Measurements from ENCODE around the gene RING1. TPM values are rescaled to one million over a fixed set of nuclear protein-coding genes. Genes with fewer than 3 reads are reported as not detected.

The RING1 gene
- polyA plus RNA-seq, 1 experiment, result 36.6 TPM

DNA sequence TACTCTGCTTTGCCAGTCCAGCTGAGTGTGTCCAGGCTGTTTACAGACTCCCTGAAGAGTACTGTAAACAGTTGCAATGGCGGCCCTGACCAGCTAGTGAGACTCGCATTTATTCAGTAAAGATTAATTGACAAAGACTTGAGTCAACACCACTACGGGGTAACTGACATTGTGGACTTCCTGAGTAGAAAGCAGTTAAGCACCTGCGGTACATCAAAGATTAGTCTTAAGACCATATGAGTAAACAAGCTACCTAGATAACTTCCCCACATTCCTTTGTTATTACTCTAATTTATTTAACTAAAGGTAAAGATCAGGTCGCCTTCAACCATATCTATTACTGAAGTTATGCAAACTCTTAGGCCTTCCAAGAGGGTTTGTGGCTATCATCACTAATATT is 50.7 kb downstream of the RING1 start:
- TF ChIP-seq, protein P1, sequence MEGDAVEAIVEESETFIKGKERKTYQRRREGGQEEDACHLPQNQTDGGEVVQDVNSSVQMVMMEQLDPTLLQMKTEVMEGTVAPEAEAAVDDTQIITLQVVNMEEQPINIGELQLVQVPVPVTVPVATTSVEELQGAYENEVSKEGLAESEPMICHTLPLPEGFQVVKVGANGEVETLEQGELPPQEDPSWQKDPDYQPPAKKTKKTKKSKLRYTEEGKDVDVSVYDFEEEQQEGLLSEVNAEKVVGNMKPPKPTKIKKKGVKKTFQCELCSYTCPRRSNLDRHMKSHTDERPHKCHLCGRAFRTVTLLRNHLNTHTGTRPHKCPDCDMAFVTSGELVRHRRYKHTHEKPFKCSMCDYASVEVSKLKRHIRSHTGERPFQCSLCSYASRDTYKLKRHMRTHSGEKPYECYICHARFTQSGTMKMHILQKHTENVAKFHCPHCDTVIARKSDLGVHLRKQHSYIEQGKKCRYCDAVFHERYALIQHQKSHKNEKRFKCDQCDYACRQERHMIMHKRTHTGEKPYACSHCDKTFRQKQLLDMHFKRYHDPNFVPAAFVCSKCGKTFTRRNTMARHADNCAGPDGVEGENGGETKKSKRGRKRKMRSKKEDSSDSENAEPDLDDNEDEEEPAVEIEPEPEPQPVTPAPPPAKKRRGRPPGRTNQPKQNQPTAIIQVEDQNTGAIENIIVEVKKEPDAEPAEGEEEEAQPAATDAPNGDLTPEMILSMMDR (IDR thresholded peaks at IDR 0.05; ENCODE audit: insufficient read depth, low read depth, low read length), result no peak
- no peak for DNase-seq (ENCODE audit: low read depth)
- Histone ChIP-seq H3K27me3 (ENCODE audit: control insufficient read depth, insufficient read depth, low read length) (no peaks in the 10 kb centered on the region), H3K4me3 (ENCODE audit: low read depth, low read length) (no peak overlapping the region), H3K36me3 (ENCODE audit: control insufficient read depth, insufficient read depth, low read length) (peaks cover 4% of the 10 kb centered on the region)
- ChIA-PET POLR2A (no interaction called here), CTCF (interaction anchor here (0.6 to 1.2 kb wide), 3 partner anchors 62 to 895 kb away, joined by 3 read pairs; no protein-coding TSS in a partner anchor)

Small RNAs within 50 kb of the gene (small RNA-seq; reads per million reads assigned to genes)
- gene MIR219A1 (ENCODE audit: insufficient read length, low read depth, low replicate concordance) (2.1 reads per million, percentile 10 among the genes with 10 or more reads in this experiment), gene RNY4P10 (ENCODE audit: insufficient read length, low read depth, low replicate concordance) (not detected)

Other genes with a start within 250 kb of the RING1 start
- gene BRD2, start 239.9 kb upstream of the RING1 start, polyA plus RNA-seq (2011; rRNA removed), result 110 and 128 TPM in 2 replicates
- gene HLA-DOA, start 198.9 kb upstream of the RING1 start, polyA plus RNA-seq (2011; rRNA removed), result not detected in 2 replicates
- 11.2 and 12.1 TPM in 2 replicates for gene HLA-DPA1, start 134.9 kb upstream of the RING1 start, polyA plus RNA-seq (2011; rRNA removed)
- 8.2 and 11.2 TPM in 2 replicates for gene HLA-DPB1, start 132.5 kb upstream of the RING1 start, polyA plus RNA-seq (2011; rRNA removed)
- 0.55 and 0.91 TPM in 2 replicates for gene COL11A2, start 16.0 kb upstream of the RING1 start, polyA plus RNA-seq (2011; rRNA removed)
- 51.3 and 67.9 TPM in 2 replicates for gene RXRB, start 7.8 kb upstream of the RING1 start, polyA plus RNA-seq (2011; rRNA removed)
- gene SLC39A7, start 7.6 kb upstream of the RING1 start, polyA plus RNA-seq (2011; rRNA removed), result 116 and 151 TPM in 2 replicates
- 2.1 and 3.4 TPM in 2 replicates for gene HSD17B8, start 3.8 kb upstream of the RING1 start, polyA plus RNA-seq (2011; rRNA removed)
- gene VPS52, start 63.4 kb downstream of the RING1 start, polyA plus RNA-seq (2011; rRNA removed), result 63.2 and 89.8 TPM in 2 replicates
- gene RPS18, start 63.6 kb downstream of the RING1 start, polyA plus RNA-seq (2011; rRNA removed), result 6,221 and 6,433 TPM in 2 replicates
- gene B3GALT4, start 68.6 kb downstream of the RING1 start, polyA plus RNA-seq (2011; rRNA removed), result 2.2 and 4.0 TPM in 2 replicates
- gene WDR46, start 80.7 kb downstream of the RING1 start, polyA plus RNA-seq (2011; rRNA removed), result 45.6 and 78.9 TPM in 2 replicates
- gene PFDN6, start 81.1 kb downstream of the RING1 start, polyA plus RNA-seq (2011; rRNA removed), result 49.0 and 55.5 TPM in 2 replicates
- gene RGL2, start 90.4 kb downstream of the RING1 start, polyA plus RNA-seq (2011; rRNA removed), result 24.2 and 35.2 TPM in 2 replicates
- gene TAPBP, start 105.6 kb downstream of the RING1 start, polyA plus RNA-seq (2011; rRNA removed), result 23.1 and 37.9 TPM in 2 replicates
- 10.6 and 13.6 TPM in 2 replicates for gene ZBTB22, start 109.2 kb downstream of the RING1 start, polyA plus RNA-seq (2011; rRNA removed)
- gene DAXX, start 114.5 kb downstream of the RING1 start, polyA plus RNA-seq (2011; rRNA removed), result 37.5 and 46.9 TPM in 2 replicates
- gene KIFC1, start 183.3 kb downstream of the RING1 start, polyA plus RNA-seq (2011; rRNA removed), result 24.2 and 32.4 TPM in 2 replicates
- 37.8 and 54.6 TPM in 2 replicates for gene PHF1, start 202.5 kb downstream of the RING1 start, polyA plus RNA-seq (2011; rRNA removed)
- 347 and 369 TPM in 2 replicates for gene CUTA, start 209.6 kb downstream of the RING1 start, polyA plus RNA-seq (2011; rRNA removed)
- 4.2 and 5.7 TPM in 2 replicates for gene SYNGAP1, start 211.6 kb downstream of the RING1 start, polyA plus RNA-seq (2011; rRNA removed)
- gene ZBTB9, start 246.1 kb downstream of the RING1 start, polyA plus RNA-seq (2011; rRNA removed), result 4.4 and 5.7 TPM in 2 replicates

All from BJ (cell line).